NCI-H128 (cell line): ENCODE results near the gene PEX11B.
A peak's percentile ranks its signal among the peaks of the same experiment; 100 is the strongest.

Experiments
- DNase-seq: peaks from one replicate; lab custom pipeline; 2025; ENCODE audit not compliant: unreplicated experiment; lab: John Stamatoyannopoulos, UW

The PEX11B gene

DNA sequence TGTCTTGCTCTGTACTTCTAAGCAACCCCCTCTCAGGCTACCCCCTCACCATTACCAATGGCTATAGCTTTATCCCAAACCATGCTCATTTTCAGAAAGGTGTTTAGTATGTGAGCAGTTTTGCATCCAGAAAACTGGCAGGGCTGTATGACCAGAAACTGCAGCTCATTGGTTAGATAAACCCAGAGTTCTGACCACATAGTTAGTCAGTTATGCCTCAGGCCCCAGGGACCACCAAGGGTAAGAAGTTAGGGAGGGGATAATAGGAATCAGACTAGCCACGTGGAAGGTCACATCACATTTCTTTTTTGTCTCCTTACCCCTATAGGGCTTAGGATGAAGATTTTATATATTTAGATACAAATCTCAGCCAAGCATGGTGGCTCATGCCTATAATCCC, 9.9 kb downstream of the PEX11B start:
- no peak for DNase-seq

DNA sequence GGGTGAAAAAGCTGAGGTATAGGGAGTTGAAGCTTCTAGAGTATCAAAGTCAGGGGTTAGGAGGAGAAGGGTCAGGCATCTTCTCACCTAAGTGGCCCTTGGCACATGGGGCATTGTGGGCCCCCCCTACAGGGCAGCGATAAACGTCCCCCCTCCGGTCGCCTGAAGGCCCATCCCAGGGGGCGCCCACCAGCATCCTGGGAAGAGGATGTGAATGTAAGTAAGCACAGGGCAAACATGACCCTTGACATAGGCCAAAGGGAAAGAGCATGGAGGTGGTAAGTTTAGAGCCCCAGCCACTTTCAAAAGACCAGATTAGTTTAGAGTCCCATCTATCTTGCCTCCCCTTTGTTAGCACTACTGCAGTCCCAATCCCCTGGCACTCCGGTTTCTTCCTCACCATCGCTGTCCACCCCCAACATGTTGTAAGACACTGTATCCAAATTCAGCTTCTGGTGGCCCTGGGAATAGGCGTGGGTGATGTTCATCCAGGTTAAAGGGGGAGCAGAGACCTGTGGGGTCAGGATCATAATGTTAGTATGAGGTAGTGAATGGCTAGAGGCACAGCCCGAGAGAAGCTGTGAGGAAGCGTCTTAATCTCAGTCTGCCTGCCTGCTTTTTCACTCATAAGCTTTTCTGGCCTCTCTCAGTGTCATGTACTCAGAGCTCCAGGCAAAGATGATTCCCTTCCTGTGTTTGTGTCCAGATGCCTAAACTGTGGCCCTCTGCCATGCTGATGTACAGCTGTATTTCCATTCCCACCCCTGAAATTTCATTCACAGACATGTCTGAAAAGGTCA, 11.4 kb downstream of the PEX11B start:
- no peak for DNase-seq

DNA sequence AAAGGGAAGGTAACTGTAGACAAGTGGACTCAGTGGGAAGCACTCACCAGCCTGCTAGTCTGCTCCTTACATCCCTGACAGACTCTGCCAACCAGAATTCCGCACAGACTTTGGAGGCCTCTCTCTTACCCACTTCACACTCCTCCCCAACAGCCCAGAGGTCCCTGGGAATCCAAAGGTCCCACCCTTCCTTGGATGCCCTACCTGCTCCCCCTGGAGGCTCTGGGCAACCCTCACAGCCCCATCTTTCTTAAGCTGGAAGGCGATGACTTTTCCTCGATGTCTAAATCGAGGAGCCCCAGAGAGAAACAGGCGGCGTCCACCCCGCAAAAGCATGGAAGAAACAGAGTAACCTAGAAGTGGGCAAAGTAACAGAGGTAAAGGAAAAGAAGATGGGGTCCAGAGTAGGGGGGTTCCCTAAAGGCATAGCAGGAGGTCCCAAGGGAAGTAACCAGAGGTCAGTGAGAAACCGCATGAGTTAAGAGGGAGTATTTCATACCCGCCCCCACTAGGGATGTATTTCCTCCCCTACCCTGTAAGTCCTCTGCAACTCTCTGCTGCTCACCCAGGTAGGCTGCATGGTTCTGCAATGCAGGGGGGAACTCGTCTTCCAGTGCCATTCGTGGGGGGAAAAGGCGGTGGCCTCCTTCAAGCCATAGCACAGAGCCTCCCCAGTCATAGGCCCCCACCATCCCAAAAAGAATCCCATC, 17.1 kb downstream of the PEX11B start:
- no peak for DNase-seq

DNA sequence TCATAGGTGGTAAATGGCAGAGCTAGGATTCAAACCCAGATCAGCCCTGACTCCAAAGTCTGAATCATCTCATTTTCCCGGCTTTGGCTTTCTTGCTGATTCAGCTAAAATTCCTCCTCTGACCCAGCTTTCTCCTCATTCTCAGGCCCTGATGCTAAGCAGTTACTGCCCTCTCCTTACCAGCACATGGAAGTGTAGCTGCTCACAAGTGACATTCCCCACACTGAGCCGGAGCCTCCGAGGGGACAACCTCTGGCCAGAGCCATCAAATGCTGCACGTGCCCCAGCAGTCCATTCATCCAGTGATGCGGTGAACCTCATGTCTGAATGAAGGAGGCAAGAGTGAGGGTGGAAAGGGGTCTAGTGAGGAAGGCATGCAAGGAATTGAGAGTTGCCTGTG, 19.8 kb downstream of the PEX11B start:
- DNase-seq: no peak

DNA sequence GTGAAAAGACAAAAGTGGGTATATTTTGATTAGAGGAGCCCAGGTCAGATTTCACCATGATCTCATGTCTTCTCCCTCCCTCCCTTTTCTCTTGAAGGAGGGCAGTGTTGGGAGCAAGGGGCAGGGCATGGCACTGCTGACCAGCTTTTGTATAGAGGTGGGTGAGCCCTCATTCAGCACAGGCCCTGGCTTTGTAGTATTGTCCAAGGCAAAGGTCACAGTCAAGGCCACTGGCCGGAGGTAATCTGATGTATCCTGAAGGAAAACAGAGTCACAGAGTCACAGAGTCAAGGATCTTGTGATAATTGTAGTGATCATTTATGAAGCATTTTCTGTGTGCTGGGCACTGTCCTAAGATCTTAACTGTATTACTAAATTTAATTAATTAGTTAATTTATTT, 20.5 kb downstream of the PEX11B start:
- no peak for DNase-seq

DNA sequence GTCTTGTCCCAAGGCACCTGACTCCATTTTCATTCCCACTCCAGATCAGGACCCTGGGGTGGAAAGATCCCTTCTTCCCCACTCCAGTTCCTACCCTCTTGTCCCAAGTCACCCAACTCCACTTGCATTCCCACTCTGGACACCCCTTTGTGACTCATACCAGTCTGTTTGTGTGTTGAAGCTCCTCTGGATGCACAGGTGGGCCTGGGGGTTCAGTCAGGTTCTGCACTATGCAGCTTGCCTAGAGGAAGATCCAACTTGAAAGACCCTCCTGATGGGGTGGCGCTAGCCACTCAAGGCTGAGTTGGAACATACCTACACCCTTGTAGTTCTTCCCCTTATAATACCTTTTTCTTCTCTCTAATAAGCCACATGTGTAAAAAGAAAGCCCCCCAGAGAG, 23.0 kb downstream of the PEX11B start:
- DNase-seq: no peak

DNA sequence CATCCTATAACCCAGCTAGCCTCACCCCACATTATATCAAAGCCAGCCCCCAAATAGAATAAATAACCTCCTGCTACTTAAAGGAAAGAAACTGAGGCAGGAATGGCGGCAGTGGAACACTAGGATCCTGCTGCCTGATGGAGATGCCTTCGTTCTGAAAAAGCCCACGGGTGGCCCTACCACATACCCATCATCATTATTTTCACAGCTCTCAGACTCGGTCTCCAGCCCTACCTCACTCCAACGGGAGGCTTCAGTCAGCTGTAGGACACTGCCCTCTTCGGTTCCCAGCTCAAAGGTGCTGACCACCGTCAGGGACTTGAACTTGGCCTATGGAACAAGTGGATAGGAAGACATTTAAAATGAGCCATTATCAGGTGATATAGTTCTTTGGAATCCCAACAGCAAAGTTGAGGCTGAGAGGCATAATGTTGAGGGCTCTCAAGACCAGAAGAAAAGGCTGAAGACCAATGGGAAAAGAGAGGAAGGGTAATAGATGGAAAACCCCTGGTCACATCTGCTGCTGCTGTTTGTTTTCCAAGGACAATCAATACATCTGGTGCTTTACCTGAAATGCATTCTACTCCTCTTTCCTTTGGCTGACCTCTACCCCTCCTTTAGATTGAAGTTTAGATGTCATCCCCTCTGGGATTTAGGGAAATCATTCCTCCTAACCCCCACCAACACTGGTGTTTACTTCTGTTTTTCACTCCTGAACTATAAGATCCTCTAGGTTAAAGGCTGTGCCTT, 25.0 kb downstream of the PEX11B start:
- DNase-seq: no peak

DNA sequence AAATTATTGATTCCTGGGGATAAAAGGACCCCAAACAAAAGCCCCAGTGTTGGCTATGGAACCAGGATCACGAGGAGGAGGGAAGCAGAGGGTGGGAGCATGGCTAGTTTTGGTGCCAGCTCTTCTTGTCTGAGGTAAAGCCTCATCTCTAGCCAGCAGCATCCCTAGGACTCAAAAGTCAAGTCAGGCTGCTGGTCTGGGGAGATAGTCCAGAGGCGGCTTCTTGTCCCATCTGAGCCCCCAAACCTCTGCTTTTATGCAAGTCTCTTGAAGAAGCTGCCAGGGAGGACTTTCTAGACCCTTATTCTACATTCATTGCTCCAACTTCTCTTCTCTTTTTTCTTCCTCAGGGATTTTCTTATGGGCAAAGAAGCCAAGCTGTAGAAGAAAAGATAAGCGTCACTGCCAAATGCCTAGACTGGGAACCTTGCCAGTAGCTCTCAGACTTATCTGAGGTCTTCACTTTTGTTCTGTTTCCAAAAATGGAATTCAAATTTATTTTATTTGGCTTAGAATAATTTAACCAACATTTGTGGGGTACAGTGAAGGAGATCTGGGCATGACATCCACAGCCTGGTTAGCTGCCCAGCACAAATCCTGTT, 25.9 kb downstream of the PEX11B start:
- DNase-seq: no peak

DNA sequence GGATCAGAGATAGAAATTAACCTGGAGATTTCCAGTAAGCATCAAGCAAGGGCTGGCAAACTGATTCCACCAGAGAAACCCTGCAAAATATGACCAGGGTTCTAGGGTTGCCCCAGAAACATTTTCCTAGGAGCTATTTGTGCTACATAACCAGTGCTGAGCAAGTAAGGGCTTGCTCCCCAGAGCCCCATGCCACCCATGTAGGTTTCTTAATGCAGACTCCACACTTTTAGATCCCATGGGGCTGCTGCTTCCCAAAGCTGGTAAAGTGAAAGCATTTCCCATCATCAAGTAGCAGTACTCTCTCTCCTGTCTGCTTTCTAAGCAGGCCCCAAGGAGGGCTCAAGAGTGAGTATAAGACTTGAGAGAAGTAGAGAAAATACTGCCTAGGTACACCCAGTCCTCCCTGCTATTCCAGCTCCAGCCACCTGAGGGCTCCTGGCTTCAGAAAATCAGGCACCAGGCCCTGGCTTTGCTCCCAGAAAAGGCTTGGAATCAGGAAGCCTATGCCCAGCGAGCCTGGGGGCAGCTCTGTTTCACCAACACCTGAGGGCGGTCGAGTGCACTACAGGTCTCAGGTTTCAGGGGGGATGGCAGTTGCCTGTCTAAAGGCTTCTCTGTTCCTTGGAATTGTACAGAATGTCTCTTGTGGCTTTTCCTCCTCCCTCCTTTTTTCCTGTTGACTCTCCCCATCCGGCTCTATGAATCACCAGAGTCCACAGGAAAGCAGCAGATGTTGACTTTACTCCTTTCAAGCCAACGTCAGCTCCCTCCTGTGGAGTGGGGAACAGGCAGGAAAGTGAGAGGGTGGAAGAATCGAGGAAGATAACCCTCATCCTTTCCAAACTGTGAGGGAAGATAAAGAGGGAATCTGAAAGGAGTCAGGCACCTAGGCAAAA, 26.7 kb downstream of the PEX11B start:
- DNase-seq: peak; percentile 97

DNA sequence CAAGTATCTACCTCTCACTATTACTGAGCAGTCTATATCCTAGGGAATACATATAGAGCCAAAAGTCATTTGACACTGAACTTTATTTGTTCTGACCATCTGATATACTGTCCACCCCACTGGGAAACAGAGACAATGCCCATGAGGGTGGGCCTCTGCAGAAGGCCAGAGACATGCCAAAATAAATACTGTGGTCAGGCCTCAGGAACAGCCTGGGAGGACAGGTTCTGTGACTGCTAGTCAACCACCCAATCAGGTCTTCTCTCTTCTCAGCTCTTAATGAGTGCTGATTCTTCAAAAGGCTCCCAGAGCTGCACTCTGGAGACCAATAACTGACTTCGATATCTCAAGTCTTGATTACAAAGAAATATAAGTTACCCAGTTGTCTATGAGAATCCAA, 27.4 kb downstream of the PEX11B start:
- DNase-seq: no peak

DNA sequence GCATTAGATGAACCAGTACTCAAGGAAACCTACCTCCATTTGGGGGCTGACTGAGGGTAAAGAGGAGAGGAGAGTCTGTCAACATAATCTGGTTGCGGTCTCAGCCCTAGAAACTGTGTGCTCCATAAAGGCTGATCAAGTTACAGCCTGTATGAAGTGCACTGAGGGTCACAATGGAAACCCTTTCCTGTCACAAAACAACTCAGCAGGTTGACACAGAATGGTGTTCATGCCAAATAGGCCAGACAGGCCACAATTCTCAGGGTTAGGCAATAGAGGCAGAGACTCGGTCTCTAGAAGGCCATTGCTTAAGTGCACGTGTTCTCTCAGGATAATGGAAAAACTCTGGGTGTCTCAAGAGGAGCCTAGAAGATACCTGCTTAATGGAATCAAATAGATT, 28.8 kb downstream of the PEX11B start:
- DNase-seq: peak; percentile 89

DNA sequence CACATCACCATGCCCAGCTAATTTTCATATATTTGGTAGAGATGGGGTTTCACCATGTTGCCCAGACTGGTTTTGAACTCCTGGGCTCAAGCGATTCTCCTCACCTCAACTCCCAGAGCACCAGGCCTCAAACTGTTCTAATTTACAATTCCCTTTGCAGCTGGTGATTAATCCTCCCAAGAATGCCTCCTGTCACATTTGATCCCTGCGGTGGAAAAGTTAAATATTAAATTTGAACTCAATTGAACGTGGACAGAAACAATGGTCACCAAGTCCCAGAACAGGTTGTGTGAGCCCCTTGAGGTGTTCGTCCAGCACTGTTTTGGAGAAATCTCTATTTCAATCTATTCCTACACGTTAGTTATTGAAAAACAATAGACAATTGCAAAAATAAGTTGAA, 30.9 kb downstream of the PEX11B start:
- DNase-seq: no peak

DNA sequence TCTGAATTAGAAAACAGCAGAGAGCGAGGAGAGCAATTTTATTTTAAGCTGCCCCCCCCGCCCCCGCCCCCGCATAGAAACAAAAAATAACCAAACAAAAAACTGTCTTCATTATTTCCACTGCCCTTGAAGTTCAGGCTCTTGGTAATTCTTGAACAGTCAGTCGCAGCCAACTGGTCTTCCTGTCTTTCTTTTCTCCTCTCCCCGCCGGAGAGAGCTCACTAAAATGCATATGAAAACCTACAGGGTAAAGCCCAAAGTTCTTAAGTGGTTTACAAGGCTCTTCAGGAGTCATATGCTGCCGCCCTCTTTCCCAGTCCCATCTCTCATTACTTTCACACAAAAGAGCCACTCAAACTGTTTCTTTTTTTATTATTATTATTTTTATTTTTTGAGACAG, 31.7 kb downstream of the PEX11B start:
- DNase-seq: no peak

DNA sequence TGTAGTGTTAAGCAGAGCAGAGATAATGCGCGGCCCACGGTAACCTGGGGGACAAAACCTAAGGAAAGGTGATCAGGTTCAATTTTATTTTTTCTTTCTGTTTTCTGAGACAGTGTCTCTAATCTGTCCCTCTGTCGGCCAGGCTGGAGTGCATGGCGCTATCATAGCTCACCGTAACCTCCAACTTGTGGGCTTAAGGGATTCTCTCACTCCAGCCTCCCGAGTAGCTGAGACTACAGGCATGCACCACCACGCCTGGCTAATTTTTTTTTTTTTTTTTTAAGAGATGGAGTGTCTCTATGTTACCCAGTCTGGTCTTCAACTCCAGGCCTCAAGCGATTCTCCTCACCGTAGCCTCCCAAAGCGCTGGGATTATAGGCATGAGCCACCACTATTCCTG, 32.1 kb downstream of the PEX11B start:
- no peak for DNase-seq

DNA sequence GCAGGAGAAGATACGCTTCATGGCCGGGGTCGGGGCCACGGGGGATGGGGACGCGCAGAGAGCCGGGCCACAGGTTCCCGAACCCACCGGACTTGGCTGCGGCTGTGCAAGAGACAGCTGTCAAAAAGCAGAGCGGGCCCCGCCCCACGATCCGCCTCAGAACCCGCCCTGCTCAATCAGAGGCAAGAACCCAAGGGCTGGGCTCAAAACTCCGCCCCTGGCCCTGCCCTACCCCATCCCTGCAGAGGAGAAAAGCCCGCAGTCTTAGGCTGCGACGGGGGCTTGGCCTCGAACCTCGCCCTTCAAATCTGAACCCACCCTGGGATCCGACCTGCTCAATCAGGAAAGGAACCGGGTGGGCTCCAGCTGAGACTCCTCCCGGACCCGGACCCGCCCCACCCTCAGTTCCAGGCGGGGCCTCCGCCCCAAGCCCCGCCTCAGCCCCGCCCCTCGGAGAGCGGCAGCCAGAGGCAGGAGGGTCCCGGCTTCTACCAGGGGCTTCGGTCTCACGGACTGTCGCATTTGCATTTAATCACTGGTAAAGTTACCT, 32.7 kb downstream of the PEX11B start, which contains the start of gene ANKRD35:
Gene ANKRD35, minus strand, starts transcription at position 129 of the 550 bp plus-strand sequence. Its CDS starts 108 bp downstream, at position 21.
- peak; percentile 57 for DNase-seq

DNA sequence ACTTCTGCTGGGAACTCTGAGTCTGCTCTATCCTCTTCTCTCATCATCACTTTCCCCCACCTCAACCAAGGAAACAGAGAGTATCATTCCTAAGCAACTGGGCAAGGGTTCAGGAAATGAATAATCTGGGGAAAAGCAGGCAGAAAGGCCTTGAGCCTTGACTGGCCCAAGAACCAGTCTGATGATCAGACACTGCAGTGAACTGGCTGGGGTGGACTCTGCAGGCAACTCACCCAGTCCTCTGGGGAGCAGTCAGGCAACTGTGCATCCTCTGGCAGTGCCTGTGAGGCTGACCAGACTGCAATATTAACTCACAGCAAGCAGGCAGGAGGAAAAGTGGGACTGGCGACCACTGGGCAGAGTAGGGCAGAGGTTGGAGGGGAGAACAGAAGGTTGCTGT, 33.8 kb downstream of the PEX11B start:
- DNase-seq: no peak

DNA sequence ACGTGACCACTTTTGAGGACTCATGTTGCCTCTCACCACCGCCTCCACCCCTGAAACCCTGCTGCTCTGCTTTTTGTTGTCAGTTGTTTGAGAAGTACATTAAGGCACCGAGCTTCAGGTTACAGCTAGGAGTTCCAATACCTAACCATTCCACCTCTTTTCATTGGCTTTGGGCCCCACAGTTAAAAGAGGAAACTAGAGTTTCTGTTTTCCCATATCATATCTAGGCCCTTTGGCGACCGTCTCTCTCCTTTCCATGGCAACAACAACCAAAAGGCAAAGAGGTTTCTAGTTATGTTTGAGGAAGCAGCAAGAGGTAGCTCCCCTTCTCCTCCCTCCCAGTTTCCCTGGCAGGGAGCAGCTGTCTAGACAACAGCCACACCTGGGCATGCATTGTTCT, 38.7 kb downstream of the PEX11B start:
- peak; percentile 92 for DNase-seq

DNA sequence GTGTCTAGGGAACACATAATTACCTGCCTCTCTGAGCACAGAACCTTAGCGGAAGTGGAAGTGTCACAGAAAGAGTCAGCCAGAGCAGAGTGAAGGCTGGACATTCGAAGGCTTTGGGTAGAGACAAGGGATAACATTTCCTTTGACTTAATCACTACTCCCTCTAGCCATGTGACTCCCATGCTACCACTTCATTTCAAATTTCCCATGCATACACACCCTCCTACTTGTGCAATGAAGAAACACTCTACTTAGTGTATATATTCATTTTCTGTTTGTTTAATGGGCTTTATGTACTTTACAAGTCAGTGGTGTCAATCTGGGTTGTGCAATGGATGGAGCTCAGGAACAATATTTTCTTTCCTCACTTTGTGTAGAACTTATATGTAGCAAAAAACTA, 39.8 kb downstream of the PEX11B start:
- no peak for DNase-seq

DNA sequence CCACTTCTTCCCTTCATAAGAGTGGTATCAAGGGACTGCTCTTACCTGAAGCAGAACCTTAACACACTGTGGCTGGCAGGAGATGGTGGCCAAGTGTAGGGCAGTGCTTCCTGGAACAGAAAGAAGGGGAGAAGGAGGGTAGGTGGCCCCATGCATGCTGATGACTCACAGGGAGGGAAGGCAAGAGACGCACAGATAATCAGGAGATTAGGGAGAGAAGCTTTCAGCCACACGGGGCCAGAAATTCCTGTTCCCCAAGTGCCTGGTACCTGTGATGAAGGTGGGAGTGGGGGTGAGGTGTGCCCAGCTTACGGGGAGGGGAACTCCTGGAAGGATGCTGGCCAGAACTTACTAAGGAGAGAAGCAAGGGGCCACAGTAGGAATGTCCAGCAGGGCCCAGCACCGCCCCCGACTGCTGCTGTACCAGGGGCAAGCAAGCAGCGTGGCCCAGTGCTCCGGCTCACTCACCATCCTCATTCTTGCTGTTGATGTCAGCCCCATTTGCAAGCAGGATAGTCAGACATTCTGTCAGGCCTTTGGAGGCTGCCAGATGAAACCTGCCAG, 40.5 kb downstream of the PEX11B start:
- DNase-seq: no peak

DNA sequence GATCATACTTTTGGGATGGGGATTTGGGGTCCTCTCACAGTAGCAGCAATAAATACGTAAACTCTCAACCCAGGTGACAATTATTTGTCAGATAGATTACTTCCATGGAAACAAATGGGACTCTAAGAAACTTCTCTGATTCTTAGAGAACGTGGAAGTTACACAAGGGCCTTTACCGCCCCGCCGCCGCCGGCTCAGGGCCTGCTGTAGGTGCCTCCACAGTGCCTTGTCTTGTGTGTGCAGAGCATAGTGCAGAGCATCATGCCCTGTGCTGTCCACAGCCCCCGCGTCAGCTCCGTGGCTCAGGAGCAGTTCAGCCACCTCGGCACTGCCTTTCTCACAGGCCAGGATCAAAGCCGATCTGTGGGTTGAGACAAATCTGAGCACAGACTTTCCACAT, 43.9 kb downstream of the PEX11B start:
- no peak for DNase-seq
